GM23338 (cell line): ENCODE data around the gene PASD1. TPM values are rescaled to one million over a fixed set of nuclear protein-coding genes. Genes with fewer than 3 reads are reported as not detected.

Experiments used
- ATAC-seq: fragments of 200-7000 bp; cut with Tn5 transposase; 3 replicates; pipeline ENCODE4 v1.9.1; 2020
- DNase-seq: peaks from one replicate; pipeline ENCODE4 v3.0.0-alpha.2; 2015; ENCODE audit warnings: low spot score
- H2AFZ ChIP-seq: fragments of 200-600 bp; sonication (generic); 2 replicates; pipeline ENCODE4 v1.8.0; 2016; ENCODE audit warnings: antibody characterized with exemption, mild to moderate bottlenecking, moderate library complexity
- H3F3A ChIP-seq: fragments of 200-600 bp; sonication (generic); replicated peaks from 2 replicates; pipeline ENCODE4 v1.8.0; 2017; ENCODE audit warnings: antibody characterized with exemption, mixed run types, low read depth
- H3K27ac ChIP-seq: fragments of 200-600 bp; sonication (generic); 2 replicates; pipeline ENCODE4 v1.6.1; 2016; ENCODE audit warnings: low read depth
- H3K27me3 ChIP-seq: fragments of 200-600 bp; sonication (generic); 2 replicates; pipeline ENCODE4 v1.8.0; 2016; ENCODE audit warnings: mild to moderate bottlenecking, mixed run types, moderate library complexity; ENCODE audit not compliant: insufficient read depth
- H3K36me3 ChIP-seq: fragments of 200-600 bp; sonication (generic); 2 replicates; pipeline ENCODE4 v1.8.0; 2016; ENCODE audit warnings: mild to moderate bottlenecking; ENCODE audit not compliant: insufficient read depth
- H3K4me1 ChIP-seq: fragments of 200-600 bp; sonication (generic); 2 replicates; pipeline ENCODE4 v1.8.0; 2016; ENCODE audit warnings: mild to moderate bottlenecking, moderate library complexity; ENCODE audit not compliant: insufficient read depth
- H3K4me2 ChIP-seq: fragments of 200-600 bp; sonication (generic); 2 replicates; pipeline ENCODE4 v1.7.1; 2017; ENCODE audit warnings: mixed run types
- H3K4me3 ChIP-seq: fragments of 200-600 bp; sonication (generic); 2 replicates; pipeline ENCODE4 v1.6.1; 2016; ENCODE audit warnings: mixed run types
- H3K79me2 ChIP-seq: fragments of 200-600 bp; sonication (generic); replicated peaks from 2 replicates; pipeline ENCODE4 v1.8.0; 2017; ENCODE audit warnings: mild to moderate bottlenecking; ENCODE audit not compliant: insufficient read depth
- H3K9me2 ChIP-seq: fragments of 200-600 bp; sonication (generic); 2 replicates; pipeline ENCODE4 v1.8.0; 2017; ENCODE audit not compliant: insufficient read depth
- H4K20me1 ChIP-seq: fragments of 200-600 bp; sonication (generic); replicated peaks from 2 replicates; pipeline ENCODE4 v1.8.0; 2017; ENCODE audit warnings: mild to moderate bottlenecking; ENCODE audit not compliant: insufficient read depth
- H3K27ac Mint-ChIP-seq: 2 replicates; pipeline ENCODE4 v1.8.0; 2020; ENCODE audit warnings: inconsistent platforms, mild to moderate bottlenecking, moderate library complexity, mixed read lengths
- H3K27me3 Mint-ChIP-seq: 3 replicates; pipeline ENCODE4 v1.8.0; 2022; ENCODE audit warnings: low read depth, mild to moderate bottlenecking, moderate library complexity, mixed read lengths, inconsistent platforms; ENCODE audit not compliant: insufficient read depth, poor library complexity
- H3K36me3 Mint-ChIP-seq: 3 replicates; pipeline ENCODE4 v1.8.0; 2021; ENCODE audit warnings: low read depth, mild to moderate bottlenecking, inconsistent platforms, moderate library complexity, mixed read lengths
- H3K4me1 Mint-ChIP-seq: 3 replicates; pipeline ENCODE4 v1.8.0; 2020; ENCODE audit warnings: mild to moderate bottlenecking, inconsistent platforms, mixed read lengths
- H3K4me3 Mint-ChIP-seq: 3 replicates; pipeline ENCODE4 v1.8.0; 2021; ENCODE audit warnings: moderate library complexity, mild to moderate bottlenecking, inconsistent platforms, mixed read lengths
- H3K9me3 Mint-ChIP-seq: 3 replicates; pipeline ENCODE4 v1.8.0; 2020; ENCODE audit warnings: moderate library complexity, mild to moderate bottlenecking, inconsistent platforms, mixed read lengths
- CREB1 ChIP-seq: fragments of 250-450 bp; sonication (Bioruptor Pico); IDR thresholded peaks from 2 replicates; pipeline ENCODE4 v1.5.0; 2020; ENCODE audit warnings: low read depth, mild to moderate bottlenecking, moderate library complexity
- EZH2 ChIP-seq: fragments of 200-600 bp; sonication (generic); IDR thresholded peaks from one replicate; pipeline ENCODE4 v1.8.0; 2017; ENCODE audit warnings: antibody characterized with exemption, mild to moderate bottlenecking, low read depth; ENCODE audit not compliant: unreplicated experiment
- JUNB ChIP-seq: IDR thresholded peaks from one replicate; pipeline ENCODE4 v1.6.1; 2016; ENCODE audit warnings: antibody characterized with exemption; ENCODE audit not compliant: unreplicated experiment
- NANOG ChIP-seq: IDR thresholded peaks from 2 replicates; pipeline ENCODE4 v1.6.1; 2016; ENCODE audit warnings: antibody characterized with exemption, borderline replicate concordance
- polyA plus RNA-seq: library from polyadenylated mRNA; unstranded; fragments of >200 nt; fragmentation: Nextera tagmentation; extraction: Ambion mirVana; gene quantifications from 2 replicates; pipeline ENCODE4 v1.2.1, GENCODE V29; 2016
- total RNA-seq: library from RNA; depleted of rRNA; stranded (reverse); fragments of >200 nt; shearing (Covaris generic); gene quantifications from 2 replicates; pipeline ENCODE4 v1.2.3, GENCODE V29; 2014
- TF ChIP-seq, protein P1 (sequence below): IDR thresholded peaks from 2 replicates; pipeline ENCODE4 v1.6.1; 2016; ENCODE audit warnings: antibody characterized with exemption
- TF ChIP-seq, protein P2 (sequence below): fragments of 250-450 bp; sonication (Bioruptor Pico); IDR thresholded peaks from 2 replicates; pipeline ENCODE4 v1.5.0; 2020; ENCODE audit warnings: mild to moderate bottlenecking, moderate library complexity
- TF ChIP-seq, protein P3 (sequence below): IDR thresholded peaks from one replicate; pipeline ENCODE4 v1.6.1; 2018; ENCODE audit warnings: antibody characterized with exemption; ENCODE audit not compliant: unreplicated experiment

The PASD1 gene
- total and polyA plus RNA-seq, 2 experiments from 2014 or later, result 0.24 TPM; not detected in 1

DNA sequence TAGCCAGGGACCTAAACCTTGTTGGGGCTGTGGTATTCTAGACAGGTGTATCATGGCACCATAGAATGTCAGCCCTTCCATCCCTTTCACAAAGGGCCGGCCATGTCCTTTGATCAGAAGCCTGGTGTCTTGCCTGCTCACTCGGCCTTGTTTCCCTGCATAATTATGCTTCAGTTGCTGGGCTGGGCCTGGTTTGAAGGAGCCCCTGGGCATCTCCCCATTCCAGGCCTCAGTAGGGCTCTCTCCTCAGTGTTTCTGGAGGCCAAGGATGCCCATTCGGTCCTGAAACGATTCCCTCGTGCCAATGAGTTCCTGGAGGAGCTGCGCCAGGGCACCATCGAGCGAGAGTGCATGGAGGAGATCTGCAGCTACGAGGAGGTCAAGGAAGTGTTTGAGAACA, 136.3 kb downstream of the PASD1 start:
- peaks cover 9% of the 10 kb centered on the region; the same call in 2 of the 3 replicates for H3K4me1 Mint-ChIP-seq
- no peaks in the 10 kb centered on the region for H3K36me3 Mint-ChIP-seq
- peaks cover 7% of the 10 kb centered on the region for H3K27me3 Mint-ChIP-seq
- no peaks in the 10 kb centered on the region for H4K20me1 ChIP-seq
- no peak overlapping the region for H3K27ac Mint-ChIP-seq
- H3K4me3 Mint-ChIP-seq, result no peak overlapping the region
- TF ChIP-seq, protein P1, sequence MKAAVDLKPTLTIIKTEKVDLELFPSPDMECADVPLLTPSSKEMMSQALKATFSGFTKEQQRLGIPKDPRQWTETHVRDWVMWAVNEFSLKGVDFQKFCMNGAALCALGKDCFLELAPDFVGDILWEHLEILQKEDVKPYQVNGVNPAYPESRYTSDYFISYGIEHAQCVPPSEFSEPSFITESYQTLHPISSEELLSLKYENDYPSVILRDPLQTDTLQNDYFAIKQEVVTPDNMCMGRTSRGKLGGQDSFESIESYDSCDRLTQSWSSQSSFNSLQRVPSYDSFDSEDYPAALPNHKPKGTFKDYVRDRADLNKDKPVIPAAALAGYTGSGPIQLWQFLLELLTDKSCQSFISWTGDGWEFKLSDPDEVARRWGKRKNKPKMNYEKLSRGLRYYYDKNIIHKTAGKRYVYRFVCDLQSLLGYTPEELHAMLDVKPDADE, result no peak
- TF ChIP-seq, protein P2, sequence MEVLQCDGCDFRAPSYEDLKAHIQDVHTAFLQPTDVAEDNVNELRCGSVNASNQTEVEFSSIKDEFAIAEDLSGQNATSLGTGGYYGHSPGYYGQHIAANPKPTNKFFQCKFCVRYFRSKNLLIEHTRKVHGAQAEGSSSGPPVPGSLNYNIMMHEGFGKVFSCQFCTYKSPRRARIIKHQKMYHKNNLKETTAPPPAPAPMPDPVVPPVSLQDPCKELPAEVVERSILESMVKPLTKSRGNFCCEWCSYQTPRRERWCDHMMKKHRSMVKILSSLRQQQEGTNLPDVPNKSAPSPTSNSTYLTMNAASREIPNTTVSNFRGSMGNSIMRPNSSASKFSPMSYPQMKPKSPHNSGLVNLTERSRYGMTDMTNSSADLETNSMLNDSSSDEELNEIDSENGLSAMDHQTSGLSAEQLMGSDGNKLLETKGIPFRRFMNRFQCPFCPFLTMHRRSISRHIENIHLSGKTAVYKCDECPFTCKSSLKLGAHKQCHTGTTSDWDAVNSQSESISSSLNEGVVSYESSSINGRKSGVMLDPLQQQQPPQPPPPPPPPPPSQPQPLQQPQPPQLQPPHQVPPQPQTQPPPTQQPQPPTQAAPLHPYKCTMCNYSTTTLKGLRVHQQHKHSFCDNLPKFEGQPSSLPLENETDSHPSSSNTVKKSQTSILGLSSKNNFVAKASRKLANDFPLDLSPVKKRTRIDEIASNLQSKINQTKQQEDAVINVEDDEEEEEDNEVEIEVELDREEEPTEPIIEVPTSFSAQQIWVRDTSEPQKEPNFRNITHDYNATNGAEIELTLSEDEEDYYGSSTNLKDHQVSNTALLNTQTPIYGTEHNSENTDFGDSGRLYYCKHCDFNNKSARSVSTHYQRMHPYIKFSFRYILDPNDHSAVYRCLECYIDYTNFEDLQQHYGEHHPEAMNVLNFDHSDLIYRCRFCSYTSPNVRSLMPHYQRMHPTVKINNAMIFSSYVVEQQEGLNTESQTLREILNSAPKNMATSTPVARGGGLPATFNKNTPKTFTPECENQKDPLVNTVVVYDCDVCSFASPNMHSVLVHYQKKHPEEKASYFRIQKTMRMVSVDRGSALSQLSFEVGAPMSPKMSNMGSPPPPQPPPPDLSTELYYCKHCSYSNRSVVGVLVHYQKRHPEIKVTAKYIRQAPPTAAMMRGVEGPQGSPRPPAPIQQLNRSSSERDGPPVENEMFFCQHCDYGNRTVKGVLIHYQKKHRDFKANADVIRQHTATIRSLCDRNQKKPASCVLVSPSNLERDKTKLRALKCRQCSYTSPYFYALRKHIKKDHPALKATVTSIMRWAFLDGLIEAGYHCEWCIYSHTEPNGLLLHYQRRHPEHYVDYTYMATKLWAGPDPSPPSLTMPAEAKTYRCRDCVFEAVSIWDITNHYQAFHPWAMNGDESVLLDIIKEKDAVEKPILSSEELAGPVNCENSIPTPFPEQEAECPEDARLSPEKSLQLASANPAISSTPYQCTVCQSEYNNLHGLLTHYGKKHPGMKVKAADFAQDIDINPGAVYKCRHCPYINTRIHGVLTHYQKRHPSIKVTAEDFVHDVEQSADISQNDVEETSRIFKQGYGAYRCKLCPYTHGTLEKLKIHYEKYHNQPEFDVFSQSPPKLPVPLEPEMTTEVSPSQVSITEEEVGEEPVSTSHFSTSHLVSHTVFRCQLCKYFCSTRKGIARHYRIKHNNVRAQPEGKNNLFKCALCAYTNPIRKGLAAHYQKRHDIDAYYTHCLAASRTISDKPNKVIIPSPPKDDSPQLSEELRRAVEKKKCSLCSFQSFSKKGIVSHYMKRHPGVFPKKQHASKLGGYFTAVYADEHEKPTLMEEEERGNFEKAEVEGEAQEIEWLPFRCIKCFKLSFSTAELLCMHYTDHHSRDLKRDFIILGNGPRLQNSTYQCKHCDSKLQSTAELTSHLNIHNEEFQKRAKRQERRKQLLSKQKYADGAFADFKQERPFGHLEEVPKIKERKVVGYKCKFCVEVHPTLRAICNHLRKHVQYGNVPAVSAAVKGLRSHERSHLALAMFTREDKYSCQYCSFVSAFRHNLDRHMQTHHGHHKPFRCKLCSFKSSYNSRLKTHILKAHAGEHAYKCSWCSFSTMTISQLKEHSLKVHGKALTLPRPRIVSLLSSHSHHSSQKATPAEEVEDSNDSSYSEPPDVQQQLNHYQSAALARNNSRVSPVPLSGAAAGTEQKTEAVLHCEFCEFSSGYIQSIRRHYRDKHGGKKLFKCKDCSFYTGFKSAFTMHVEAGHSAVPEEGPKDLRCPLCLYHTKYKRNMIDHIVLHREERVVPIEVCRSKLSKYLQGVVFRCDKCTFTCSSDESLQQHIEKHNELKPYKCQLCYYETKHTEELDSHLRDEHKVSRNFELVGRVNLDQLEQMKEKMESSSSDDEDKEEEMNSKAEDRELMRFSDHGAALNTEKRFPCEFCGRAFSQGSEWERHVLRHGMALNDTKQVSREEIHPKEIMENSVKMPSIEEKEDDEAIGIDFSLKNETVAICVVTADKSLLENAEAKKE (CRISPR knock-in tag), result no peak
- TF ChIP-seq EZH2, result no peak
- TF ChIP-seq JUNB, result no peak
- TF ChIP-seq NANOG, result no peak
- TF ChIP-seq CREB1 (CRISPR knock-in tag), result no peak
- TF ChIP-seq, protein P3, sequence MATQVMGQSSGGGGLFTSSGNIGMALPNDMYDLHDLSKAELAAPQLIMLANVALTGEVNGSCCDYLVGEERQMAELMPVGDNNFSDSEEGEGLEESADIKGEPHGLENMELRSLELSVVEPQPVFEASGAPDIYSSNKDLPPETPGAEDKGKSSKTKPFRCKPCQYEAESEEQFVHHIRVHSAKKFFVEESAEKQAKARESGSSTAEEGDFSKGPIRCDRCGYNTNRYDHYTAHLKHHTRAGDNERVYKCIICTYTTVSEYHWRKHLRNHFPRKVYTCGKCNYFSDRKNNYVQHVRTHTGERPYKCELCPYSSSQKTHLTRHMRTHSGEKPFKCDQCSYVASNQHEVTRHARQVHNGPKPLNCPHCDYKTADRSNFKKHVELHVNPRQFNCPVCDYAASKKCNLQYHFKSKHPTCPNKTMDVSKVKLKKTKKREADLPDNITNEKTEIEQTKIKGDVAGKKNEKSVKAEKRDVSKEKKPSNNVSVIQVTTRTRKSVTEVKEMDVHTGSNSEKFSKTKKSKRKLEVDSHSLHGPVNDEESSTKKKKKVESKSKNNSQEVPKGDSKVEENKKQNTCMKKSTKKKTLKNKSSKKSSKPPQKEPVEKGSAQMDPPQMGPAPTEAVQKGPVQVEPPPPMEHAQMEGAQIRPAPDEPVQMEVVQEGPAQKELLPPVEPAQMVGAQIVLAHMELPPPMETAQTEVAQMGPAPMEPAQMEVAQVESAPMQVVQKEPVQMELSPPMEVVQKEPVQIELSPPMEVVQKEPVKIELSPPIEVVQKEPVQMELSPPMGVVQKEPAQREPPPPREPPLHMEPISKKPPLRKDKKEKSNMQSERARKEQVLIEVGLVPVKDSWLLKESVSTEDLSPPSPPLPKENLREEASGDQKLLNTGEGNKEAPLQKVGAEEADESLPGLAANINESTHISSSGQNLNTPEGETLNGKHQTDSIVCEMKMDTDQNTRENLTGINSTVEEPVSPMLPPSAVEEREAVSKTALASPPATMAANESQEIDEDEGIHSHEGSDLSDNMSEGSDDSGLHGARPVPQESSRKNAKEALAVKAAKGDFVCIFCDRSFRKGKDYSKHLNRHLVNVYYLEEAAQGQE, result no peak
- peaks cover 5% of the 10 kb centered on the region; the same call in 1 of the 2 replicates for H3K4me1 ChIP-seq
- no peaks in the 10 kb centered on the region for H3K36me3 ChIP-seq
- no peak for DNase-seq
- no peaks in the 10 kb centered on the region for H3K27me3 ChIP-seq
- no peak for ATAC-seq
- no peak overlapping the region for H2AFZ ChIP-seq
- H3K9me3 Mint-ChIP-seq, result no peaks in the 10 kb centered on the region
- no peaks in the 10 kb centered on the region for H3F3A ChIP-seq
- H3K79me2 ChIP-seq, result no peaks in the 10 kb centered on the region
- no peak overlapping the region for H3K27ac ChIP-seq
- H3K4me3 ChIP-seq, result no peak overlapping the region
- H3K9me2 ChIP-seq, result no peaks in the 10 kb centered on the region
- no peak overlapping the region for H3K4me2 ChIP-seq
